ENCODE data around the gene SASH3.

Gene SASH3

DNA sequence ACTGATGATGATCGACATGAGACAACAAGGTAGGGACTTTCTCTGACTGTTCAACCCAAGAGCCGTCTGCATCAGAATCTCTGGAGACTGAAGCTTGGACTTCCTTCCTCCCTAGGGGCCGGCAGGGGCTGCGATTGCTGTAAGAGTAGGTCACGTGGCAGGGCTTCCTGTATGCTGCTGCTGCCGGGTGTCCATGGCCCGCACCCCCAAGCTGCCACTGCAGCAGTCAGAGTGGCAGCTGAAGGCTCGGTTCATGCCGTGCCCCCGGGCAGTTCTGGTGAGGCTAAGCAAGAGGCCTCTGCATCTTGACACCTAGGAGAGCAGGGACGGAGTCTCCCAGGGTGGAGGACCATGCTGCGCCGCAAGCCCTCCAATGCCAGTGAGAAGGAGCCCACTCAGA is at the start of gene SASH3:
Gene SASH3, plus strand, starts transcription at position 203 of the 400 bp plus-strand sequence. Its CDS starts 149 bp downstream, at position 352.
- TF ChIP-seq, protein P1, sequence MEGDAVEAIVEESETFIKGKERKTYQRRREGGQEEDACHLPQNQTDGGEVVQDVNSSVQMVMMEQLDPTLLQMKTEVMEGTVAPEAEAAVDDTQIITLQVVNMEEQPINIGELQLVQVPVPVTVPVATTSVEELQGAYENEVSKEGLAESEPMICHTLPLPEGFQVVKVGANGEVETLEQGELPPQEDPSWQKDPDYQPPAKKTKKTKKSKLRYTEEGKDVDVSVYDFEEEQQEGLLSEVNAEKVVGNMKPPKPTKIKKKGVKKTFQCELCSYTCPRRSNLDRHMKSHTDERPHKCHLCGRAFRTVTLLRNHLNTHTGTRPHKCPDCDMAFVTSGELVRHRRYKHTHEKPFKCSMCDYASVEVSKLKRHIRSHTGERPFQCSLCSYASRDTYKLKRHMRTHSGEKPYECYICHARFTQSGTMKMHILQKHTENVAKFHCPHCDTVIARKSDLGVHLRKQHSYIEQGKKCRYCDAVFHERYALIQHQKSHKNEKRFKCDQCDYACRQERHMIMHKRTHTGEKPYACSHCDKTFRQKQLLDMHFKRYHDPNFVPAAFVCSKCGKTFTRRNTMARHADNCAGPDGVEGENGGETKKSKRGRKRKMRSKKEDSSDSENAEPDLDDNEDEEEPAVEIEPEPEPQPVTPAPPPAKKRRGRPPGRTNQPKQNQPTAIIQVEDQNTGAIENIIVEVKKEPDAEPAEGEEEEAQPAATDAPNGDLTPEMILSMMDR (IDR thresholded peaks at IDR 0.05; ENCODE audit: extremely low read depth, missing control alignments): no peak
- DNase-seq (ENCODE audit: low spot score): peak; percentile 38

DNA sequence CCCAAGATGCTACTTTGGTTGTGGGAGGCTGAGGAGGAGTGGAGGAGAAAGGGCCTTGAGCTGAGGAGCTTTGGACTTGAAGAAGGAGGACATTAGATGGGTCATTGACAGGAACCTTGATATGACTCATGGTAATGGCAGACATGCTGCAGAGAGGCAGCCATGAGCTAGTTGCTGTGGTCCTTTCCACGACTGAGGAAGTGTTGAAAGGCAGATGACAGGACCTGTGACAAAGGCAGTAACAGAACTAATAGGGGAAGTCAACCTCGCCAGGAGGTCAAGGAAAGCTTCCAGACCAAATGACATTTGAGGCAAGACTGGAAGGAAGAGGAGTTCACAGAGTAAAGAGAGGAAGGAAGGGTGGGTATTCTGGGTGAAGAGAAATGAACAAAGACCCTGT is 48.5 kb upstream of the SASH3 start:
- no peak for DNase-seq (ENCODE audit: low spot score)
- TF ChIP-seq, protein P1 (IDR thresholded peaks at IDR 0.05; ENCODE audit: extremely low read depth, missing control alignments): no peak

DNA sequence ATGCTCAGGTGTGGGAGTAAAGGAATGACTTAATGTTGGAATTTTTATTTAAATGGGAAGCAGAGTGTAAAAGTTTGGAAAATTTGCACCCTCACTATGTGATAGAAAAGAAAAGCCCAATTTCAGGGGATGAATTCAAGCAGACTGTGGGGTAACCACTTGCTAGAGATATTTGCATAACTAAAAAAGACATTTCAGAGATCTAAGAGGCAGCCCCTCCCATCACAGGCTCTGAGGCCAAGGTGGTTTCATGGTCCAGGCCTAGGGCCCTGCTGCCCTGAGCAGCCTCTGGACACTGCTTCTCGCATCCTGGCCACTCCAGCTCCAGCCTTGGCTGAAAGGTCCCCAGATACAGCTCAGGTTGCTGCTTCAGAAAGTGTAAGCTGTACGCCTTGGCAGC is 46.9 kb upstream of the SASH3 start:
- TF ChIP-seq, protein P1 (IDR thresholded peaks at IDR 0.05; ENCODE audit: extremely low read depth, missing control alignments): no peak

DNA sequence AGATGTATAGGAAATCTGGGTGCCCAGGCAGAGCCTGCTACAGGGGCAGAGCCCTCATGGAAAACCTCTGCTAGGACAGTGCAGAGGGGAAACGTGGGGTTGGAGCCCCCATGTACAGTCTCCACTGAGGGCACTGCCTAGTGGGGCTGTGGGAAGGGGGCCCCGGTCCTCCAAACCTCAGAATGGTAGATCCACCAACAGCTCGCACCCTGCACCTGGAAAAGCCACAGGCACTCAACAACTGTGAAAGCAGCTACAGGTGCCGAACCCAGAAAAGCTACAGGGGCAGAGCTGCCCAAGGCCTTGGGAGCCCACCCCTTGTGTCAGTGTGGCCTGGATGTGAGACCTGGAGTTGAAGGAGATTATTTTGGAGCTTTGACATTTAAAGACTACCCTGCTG is 46.4 kb upstream of the SASH3 start:
- DNase-seq (ENCODE audit: low spot score): no peak
- TF ChIP-seq, protein P1 (IDR thresholded peaks at IDR 0.05; ENCODE audit: extremely low read depth, missing control alignments): no peak

More for the DNA sequence above, 46.9 kb upstream of the SASH3 start:
- no peak for DNase-seq (ENCODE audit: low spot score)

DNA sequence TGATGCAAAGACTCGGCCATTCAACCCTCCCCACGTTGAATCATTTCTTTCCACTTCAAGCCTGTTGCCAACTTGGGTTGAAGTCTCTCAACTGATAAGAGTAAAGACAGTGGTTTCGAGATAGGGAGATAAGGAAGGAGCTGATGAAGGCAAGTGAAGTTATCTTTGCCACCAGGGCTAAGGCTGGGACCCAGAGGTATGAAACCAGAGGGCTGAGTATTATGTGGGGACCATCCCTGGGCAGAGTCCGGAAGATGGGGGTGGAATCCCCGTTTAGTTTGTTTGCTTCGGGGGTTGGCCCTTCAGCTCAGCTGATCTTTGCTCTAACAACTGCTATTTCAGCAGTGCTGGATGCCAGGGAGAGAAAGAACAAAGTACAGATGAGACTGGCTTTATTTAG is 43.3 kb upstream of the SASH3 start:
- no peak for DNase-seq (ENCODE audit: low spot score)
- TF ChIP-seq, protein P1 (IDR thresholded peaks at IDR 0.05; ENCODE audit: extremely low read depth, missing control alignments): no peak

DNA sequence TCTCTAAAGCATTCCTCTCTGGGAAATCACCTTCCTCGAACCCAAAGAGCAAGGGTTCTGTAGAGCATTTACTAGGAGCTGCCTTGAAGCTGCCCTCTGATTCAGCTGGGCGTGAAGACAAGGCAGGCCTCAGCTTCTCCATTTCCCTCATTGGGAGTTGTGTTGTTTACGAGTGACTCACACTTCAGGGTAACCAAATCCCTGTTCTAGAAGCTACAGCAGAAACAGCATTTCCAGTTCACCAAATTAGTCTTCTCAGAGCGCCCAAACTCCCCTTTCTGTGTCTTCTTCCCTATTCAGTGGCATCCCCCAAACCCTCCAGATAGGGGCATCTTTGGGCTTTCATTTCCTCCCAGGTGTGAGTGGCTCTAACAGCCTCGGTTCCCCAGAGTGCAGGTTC is 41.8 kb upstream of the SASH3 start:
- no peak for DNase-seq (ENCODE audit: low spot score)
- TF ChIP-seq, protein P1 (IDR thresholded peaks at IDR 0.05; ENCODE audit: extremely low read depth, missing control alignments): no peak

DNA sequence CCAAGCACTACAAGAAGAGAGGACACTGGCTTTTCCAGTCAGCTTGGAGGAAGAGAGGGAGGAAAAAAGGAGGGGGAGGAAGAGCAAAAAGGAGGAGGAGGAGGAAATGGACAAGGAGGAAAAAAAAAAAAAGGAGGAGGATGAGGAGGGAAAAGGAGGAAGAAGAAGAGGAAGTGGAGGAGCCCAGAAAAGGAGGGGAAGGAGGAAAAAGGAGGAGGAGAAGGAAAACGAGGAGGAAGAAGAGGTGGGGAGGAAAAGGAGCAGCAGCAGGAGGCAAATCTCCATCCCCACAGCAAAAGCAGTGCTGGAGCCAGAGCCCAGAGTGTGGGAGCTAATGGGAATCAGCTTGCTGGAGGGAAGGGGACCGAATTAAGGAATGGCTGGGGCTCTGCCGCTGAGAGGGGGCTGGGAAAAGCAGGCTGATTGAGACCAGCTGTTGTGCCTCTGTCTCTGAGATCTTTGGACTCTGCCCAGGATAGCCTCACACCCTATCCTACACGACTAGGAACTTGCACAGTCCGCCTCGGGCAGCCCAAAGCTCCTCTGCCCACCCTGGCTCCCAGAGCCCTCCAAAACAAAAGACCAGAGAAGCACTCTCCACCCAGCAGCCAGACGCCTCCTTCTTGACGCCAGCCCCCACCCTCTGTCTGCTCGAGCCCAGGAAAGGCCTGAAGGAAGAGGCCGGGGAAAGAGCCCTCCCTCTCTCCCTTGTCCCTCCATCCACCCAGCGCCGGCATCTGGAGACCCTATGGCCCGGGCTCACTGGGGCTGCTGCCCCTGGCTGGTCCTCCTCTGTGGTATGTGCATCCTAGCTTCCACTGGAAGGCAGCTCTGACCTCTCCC is 41.1 kb upstream of the SASH3 start, which contains the start of gene XPNPEP2:
Gene XPNPEP2, plus strand, starts transcription at position 514 of the 843 bp plus-strand sequence. Its CDS starts 235 bp downstream, at position 749.
- TF ChIP-seq, protein P1 (IDR thresholded peaks at IDR 0.05; ENCODE audit: extremely low read depth, missing control alignments): no peak
- DNase-seq (ENCODE audit: low spot score): no peak
